Dedifferentiated amniotic fluid mesenchymal stem cell (primary cell): Measurements from ENCODE around the gene BAX.
A peak's percentile ranks its signal among the peaks of the same experiment; 100 is the strongest.

Experiments used
- DNase-seq: peaks from one replicate; pipeline ENCODE4 v3.0.0-alpha.2; 2016; ENCODE audit errors: extremely low spot score

Gene BAX

DNA sequence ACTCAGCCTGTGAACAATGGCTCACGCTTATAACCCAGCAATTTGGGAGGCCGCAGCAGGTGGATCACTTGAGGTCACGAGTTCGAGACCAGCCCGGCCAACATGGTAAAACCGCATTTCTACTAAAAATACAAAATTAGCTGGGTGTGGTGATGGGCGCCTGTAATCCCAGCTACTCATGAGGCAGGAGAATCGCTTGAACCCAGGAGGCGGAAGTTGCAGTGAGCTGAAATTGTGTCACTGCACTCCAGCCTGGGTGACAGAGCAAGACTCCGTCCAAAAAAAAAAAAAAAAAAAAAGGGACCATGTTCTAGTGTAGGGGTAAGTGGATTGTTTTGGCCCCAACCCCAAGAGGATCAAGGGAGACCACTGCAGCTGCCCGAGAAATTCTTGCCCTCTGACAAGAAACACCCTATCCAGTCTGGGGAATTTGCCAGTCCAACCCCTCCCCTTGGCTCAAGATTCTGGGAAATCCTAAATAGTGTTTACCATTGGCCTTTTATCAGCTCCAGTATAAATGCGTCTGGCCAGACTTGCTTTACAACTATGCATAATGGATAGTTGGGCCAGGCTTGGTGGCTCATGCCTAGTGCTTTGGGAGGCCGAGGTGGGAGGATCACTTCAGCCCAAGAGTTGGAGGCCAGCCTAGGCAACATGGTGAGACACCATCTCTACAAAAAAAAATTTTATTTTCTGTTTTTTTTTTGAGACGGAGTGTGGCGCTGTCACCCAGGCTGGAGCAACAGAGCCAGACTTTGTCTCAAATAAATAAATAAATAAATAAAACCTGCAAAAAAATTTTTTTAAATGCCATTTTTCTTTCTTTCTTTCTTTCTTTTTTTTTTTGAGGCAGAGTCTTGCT, 26.3 kb upstream of the BAX start:
- DNase-seq: no peak

DNA sequence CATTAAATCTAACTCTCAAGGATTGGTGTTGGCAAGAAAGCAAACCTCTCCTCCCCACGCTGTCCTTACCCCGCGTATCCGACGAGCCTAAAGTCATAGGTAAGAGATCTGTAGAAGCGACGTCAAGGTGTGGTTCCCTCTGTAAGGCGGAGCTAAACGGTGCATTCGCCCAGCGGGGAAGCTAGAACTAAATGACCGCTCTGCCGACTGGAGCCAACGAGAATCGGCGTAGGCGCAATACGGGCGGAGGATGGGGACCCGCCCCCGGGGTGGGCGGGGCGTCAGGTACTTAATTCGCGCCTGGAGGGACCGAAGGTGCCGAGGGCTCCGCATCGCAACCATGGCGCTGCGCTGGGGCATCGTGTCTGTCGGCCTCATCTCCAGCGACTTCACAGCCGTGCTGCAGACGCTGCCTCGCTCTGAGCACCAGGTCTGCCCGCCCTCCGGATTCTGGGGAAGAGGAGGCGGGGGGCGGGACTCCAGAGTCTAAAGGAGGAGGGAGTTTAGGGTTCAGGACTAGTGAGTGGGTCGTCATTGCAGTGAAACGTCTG, 21.2 kb upstream of the BAX start, which contains the start of gene DHDH:
Gene DHDH, plus strand, starts transcription at position 318 of the 551 bp plus-strand sequence. Its CDS starts 23 bp downstream, at position 341.
- DNase-seq: peak; percentile 26

DNA sequence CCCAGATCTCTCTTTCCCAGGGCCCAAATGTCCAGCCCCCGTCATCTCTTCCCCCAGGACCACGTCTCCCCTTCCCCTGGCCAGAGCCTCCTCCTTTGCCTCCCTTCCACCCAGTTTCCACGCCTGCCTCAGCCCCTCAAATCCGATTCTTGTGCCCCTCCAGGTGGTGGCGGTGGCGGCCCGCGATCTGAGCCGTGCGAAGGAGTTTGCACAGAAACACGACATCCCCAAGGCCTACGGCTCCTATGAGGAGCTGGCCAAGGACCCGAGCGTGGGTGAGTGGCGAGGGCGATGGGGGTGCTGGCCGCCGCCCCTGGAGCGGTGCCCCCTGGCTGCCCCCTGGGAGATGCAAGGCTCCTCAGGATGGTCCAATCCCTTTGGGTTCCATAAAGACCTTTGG, 19.8 kb upstream of the BAX start:
- DNase-seq: no peak

DNA sequence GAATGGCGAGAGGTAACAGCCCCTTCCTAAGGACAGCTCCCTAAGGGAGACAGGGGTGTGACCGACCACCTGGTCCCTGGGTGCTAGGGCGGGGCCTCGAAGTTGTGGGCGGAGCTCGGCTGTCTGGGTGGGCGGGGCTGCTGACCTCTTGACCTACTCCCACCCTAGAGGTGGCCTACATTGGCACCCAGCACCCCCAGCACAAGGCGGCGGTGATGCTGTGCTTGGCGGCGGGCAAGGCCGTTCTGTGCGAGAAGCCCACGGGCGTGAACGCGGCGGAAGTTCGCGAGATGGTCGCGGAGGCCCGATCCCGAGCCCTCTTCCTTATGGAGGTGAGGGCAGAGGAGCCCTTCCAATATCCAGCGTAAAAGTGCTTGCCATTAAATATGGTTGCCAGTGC, 18.8 kb upstream of the BAX start:
- no peak for DNase-seq

DNA sequence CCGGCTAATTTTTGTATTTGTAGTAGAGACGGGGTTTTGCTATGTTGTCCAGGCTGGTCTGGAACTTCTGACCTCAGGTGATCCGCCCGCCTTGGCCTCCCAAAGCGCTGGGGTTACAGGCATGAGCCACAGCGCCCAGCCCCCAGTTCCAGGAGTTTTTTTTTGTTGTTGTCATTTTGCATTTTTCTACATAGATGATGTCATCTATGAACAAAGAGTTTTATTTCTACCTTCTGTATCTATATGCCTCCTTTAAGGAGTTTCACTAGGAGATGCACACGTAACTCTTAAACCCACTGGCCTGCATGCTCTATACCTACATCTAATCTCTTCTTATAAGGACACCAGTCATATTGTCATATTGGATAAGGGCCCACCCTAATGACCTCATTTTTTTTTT, 16.4 kb upstream of the BAX start:
- DNase-seq: no peak

DNA sequence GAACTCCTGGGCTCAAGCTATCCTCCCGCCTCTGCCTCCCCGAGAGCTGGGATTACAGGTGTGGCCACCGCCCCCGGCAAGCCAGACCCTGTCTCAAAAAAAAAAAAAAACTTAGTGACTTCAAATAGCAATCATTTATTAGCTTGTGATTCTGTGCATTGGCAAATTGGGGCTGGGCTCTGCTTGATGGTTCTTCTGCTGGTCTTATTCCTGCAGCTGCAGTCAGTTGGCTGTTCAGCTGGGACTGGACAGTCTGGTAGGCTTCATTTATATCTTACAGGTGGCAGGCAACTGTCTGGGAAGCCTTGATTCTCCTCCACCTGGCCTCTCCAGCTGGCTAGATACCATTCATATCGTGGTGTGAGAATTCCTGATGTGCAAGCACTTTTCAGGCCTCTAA, 13.8 kb upstream of the BAX start:
- no peak for DNase-seq

DNA sequence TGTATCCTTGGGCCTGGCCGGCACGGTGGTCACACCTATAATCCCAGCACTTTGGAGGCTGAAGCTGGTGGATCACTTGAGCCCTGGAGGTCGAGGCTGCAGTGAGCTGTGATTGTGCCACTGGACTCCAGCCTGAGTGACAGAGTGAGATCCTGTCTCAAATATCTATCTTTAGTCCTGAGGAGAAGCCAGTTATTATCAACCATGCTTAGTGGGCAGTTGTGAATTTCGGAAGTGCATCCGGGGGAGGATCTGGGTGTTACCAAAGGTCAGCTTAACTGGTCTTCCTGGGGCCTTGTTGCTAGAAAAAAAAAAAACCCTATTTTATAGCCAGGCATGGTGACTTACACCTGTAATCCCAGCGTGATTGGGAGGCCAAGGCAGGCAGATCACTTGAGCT, 11.6 kb upstream of the BAX start:
- no peak for DNase-seq

DNA sequence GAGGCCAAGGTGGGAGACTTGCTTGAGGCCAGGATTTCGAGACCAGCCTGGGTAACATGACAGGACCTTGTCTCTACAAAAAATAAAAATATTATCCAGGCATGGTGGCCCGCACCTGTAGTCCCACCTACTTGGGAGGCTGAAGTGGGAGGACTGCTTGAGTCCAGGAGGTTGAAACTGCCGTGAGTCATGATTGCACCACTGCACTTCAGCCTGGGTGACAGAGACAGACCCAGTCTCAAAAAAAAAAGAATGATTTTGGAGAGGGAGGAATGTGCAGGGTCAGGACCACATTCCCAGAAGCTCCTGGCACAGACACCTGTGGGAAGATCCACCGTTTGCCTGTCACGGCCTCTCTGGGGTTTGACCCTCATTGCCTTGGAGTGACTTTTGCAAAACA, 9.3 kb upstream of the BAX start:
- no peak for DNase-seq

DNA sequence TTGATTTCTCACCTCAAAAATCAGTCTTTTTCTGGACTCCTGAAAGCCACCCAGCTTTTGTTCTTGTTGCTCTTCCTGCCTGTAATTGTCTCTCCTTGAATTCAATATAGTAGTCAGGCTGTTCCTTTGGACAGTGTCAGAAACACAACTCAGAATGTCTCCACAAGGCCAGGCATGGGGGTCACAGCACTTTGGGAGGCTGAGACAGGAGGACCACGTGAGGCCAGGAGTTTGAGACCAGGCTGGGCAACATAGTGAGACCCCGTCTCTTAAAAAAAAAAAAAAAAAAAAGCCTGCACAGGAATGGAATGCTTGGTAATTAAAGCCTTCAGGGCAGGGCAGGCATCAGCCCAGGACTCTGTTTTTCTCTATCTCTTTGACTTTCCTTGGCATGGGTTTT, 8.9 kb upstream of the BAX start:
- DNase-seq: no peak

DNA sequence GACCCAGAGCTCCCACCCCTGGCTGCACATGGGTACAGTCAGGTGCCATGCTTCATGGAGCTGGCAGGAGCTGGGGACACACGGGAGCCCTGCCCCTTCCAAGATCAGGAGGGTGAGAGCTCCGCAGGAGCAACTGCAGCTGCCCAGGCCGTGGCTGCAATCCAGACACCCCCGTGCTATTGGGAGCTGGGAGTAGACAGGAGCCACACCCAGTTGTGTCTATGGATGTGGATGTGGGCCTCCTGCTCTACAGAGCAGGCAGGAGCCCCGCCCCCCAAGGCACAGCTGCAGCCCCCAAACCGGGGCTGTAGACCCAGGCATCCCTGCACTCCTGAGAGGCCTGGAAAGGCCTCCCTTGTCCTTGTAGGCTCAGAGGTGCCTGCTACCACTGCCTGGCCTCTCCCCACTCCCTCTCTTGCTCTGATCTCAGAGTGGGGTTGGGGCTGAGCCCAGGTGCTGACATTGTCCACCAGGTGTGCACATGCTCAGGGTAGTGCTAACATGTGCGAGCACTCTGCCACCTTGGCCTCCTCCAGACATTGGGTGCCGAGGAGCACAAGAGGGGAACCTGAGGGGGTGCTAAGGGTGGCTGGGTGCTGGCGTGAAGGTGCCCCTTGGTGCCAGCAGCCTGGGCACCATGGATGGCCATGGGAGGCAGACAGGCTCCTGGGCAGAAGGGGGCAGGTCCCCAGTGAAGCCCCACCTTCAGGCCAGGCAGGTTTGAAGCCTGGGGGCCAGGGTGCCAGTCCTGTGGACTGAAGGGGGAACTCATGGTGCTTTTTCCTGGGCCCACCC, 8.0 kb upstream of the BAX start:
- no peak for DNase-seq

DNA sequence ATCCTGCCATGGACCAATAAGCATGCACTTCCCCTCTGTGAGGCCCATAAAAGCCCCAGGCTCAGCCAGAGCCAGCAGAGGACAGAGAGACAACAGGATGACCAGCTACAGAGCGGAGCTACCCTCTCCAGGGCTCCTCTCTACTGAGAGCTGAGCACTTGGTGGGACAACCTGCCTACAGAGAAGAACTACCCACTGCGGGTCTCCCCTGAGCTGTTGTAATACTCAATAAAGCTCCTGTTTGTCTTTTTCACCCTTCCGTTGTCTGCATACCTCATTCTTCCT, 7.5 kb upstream of the BAX start:
- DNase-seq: no peak

DNA sequence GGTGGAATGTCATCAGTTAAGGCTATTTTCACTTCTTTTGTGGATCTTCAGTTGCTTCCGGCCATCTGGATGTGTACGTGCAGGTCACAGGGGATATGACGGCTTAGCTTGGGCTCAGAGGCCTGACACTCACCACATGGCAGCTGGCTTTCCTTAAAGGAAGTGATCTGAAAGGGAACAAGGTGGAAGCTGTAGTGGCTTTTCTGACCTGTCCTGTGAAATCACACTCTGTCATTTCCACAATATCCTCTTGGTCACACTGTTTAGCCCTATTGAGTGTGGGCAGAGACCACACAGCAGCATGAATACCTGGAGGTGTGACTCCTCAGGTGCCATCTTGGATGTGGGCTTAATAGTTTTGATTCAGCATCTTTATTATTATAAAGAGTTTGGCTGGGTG, 4.5 kb upstream of the BAX start:
- DNase-seq: no peak

DNA sequence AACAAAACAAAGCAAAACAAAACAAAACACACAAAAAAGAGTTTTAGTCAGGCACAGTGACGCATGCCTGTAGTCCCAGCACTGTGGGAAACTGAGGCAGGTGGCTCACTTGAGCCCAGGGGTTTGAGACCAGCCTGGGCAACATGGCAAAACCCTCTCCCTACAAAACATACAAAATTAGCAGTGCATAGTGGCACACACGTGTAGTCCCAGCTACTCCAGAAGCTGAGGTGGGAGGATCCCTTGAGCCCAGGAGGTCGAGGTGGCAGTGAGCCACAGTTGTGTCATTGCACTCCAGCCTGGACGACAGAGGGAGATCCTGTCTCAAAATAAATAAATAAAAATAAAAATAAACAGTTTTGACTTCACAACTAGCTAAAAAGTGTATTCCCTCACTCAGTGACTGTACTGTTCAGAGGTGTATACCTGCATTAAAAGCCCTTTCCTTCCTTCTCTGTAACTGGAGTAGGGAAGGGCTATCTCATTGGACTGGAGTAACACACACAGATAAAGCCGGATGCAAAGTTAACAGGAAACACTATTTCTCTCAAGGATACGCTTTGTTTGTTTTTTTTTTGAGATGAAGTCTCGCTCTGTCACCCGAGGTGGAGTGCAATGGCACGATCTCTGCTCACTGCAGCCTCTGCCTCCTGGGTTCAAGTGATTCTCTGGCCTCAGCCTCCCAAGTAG, 3.7 kb upstream of the BAX start:
- no peak for DNase-seq

DNA sequence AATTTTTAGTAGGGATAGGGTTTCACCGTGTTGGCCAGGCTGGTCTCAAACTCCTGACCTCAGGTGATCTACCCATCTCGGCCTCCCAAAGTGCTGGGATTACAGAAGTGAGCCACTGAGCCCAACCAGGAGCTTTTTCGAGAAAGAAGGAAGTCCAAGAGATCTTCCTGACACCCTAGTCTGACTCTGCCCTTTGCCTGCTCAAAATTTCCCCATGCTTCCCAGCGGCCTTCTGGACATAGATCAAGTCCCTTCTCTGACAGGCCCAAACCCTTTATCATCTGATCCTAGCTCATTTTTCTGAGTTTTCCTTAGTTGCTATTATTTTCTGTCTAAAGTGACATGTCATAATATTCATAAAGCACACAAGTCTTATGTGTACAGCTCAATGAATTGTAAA, 1.5 kb upstream of the BAX start:
- DNase-seq: no peak

DNA sequence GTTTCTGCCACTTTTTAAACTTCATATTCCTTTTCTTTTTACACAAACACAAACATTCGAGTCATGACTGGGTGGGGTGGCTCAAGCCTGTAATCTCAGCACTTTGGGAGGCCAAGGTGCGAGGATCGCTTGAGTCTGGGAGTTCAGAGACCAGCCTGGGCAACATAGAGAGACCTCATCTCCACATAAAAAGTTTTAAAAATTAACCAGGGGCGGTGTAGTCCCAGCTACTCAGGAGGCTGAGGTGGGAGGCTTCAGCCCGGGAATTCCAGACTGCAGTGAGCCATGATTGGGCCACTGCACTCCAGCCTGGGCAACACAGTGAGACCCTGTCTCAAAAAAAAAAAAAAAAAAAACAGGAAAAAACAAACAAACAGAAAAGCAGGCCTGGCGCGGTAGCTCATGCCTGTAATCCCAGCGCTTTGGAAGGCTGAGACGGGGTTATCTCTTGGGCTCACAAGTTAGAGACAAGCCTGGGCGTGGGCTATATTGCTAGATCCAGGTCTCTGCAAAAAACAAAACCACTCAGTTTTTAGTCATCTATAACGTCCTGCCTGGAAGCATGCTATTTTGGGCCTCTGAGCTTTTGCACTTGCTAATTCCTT, 583 bp upstream of the BAX start:
- no peak for DNase-seq

DNA sequence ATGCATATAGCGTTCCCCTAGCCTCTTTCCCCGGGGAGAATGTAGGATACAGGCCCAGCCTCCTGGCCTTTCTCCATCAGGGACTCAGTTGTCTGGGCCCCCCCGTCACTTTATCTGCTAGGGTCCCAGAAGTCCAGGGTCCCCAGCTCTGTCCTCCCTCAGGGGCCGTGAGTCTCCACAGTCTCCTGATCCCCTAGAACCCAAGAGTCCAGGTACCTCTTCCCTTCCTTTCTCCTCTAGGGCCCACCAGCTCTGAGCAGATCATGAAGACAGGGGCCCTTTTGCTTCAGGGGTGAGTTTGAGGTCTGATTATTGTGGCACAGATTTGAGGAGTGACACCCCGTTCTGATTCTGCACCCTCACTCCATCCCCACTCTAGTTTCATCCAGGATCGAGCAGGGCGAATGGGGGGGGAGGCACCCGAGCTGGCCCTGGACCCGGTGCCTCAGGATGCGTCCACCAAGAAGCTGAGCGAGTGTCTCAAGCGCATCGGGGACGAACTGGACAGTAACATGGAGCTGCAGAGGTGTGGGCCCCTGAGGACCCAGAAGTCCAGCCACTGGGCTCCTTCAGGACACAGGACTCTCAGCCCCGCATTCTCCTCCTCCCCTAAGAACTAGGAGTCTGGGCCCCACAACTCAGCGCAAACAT, 758 bp downstream of the BAX start:
- no peak for DNase-seq

DNA sequence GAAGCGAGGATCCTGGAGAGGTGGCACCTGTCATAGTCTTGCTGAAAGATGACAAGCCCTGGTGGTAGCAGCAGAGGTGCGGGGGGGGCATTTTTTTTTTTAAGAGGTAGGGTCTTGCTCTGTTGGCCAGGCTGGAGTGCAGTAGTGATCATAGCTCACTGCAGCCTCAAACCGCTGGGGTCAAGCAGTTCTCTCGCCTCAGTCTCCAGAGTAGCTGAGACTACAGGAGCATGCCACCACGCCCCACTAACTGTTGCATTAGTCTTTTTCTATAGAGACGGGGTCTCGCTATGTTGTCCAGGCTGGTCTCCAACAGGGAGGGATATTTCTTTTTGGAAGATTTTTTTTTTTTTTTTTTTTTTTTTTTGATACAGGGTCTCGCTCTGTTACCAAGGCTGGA, 3.3 kb downstream of the BAX start:
- no peak for DNase-seq

DNA sequence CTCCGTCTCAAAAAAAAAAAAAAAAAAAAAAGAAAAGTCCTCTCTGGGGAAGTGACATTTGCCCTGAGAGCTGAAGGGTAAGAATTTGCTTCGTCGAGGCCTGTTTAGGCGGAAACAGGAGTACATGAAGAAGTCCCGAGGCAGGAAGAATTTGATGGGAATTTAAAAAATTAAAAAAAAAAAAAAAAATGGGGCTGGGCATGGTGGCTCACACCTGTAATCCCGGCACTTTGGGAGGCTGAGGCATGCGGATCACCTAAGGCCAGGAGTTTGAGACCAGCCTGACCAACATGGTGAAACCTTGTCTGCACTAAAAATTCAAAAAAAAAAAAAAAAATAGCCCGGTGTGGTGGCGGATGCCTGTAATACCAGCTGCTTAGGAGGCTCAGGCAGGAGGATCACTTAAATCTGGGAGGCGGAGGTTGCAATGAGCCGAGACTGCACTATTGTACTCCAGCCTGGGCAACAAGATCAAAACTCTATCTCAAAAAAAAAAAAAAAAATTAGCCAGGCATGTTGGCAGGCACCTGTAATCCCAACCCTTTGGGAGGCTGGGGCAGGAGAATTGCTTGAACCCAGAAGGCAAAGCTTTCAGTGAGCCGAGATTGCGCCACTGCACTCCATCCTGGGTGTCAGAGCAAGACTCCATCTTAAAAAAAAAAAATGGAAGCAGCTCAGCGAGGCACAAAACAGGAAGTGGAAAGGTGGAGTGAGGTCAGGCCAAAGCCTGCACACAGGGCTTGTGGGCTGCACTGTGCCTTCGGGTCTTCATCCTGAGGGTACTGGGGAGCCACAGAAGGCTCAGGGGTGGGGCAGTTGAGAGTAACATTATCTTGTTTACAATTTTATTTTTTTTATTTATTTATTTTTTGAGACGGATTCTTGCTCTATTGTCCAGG, 4.9 kb downstream of the BAX start:
- no peak for DNase-seq

DNA sequence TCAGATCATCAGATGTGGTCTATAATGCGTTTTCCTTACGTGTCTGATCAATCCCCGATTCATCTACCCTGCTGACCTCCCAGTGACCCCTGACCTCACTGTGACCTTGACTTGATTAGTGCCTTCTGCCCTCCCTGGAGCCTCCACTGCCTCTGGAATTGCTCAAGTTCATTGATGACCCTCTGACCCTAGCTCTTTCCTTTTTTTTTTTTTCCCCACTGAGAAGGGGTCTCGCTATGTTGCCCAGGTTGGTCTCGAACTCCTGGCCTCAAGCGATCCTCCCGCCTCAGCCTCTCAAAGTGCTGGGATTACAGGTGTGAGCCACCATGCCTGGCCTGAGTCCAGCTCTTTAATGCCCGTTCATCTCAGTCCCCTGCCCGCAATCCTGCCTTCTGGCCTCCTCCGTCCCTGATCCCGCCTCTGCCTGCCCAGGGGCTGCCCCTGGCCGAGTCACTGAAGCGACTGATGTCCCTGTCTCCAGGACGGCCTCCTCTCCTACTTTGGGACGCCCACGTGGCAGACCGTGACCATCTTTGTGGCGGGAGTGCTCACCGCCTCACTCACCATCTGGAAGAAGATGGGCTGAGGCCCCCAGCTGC, 6.5 kb downstream of the BAX start:
- DNase-seq: no peak

DNA sequence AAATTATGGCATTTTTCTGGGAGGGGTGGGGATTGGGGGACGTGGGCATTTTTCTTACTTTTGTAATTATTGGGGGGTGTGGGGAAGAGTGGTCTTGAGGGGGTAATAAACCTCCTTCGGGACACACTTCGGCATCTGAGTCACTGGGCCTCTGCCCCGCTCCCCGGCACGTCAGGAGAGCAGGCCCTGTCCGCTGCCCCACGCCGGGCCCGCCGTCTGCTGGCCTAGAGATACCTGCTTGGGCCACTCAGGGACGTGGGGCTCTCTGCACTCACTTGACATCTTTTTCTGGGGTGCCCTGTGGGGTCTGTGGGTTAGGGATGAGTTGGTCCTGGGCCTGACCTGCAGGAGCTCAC, 7.0 kb downstream of the BAX start:
- no peak for DNase-seq
